ENCODE data around the gene PIM3. TPM values are rescaled to one million over a fixed set of nuclear protein-coding genes. Genes with fewer than 3 reads are reported as not detected.

The PIM3 gene
- total RNA-seq, 1 experiment from 2014 or later, result 42.9 TPM

- H3K4me1 Mint-ChIP-seq, result peaks cover 16% of the 10 kb centered on the region
- ATAC-seq, result no peak
- POLR2A ChIA-PET, result no interaction called here
- no peak for DNase-seq (ENCODE audit: low spot score)
- H3K27me3 Mint-ChIP-seq (ENCODE audit: low read depth), result peaks cover 34% of the 10 kb centered on the region
- no peak overlapping the region for H3K4me3 Mint-ChIP-seq
- H3K27ac Mint-ChIP-seq, result no peak overlapping the region
- H3K9me3 Mint-ChIP-seq, result no peaks in the 10 kb centered on the region
- CTCF ChIA-PET, result interaction anchor here (0.7 to 1.0 kb wide), 2 partner anchors 20 to 21 kb away, joined by 3 to 4 read pairs; no protein-coding TSS in a partner anchor
- TF ChIP-seq FOXP1 (CRISPR knock-in tag; IDR thresholded peaks at IDR 0.05; ENCODE audit: borderline replicate concordance) (no peak), CREB1 (CRISPR knock-in tag; IDR thresholded peaks at IDR 0.05) (no peak), SMAD4 (CRISPR knock-in tag; IDR thresholded peaks at IDR 0.05) (no peak), PRDM15 (CRISPR knock-in tag; IDR thresholded peaks at IDR 0.05) (no peak), MYBL2 (CRISPR knock-in tag; IDR thresholded peaks at IDR 0.05) (no peak), STAT6 (CRISPR knock-in tag; conservative IDR thresholded peaks at IDR 0.05; ENCODE audit: low read depth) (no peak), NR2C2 (CRISPR knock-in tag; IDR thresholded peaks at IDR 0.05) (no peak), CBFB (CRISPR knock-in tag; IDR thresholded peaks at IDR 0.05; ENCODE audit: low read depth) (no peak), NR3C1 (CRISPR knock-in tag; conservative IDR thresholded peaks at IDR 0.05; ENCODE audit: low read depth) (no peak), ZNF317 (CRISPR knock-in tag; IDR thresholded peaks at IDR 0.05; ENCODE audit: borderline replicate concordance, low read depth) (no peak), ZNF396 (CRISPR knock-in tag; IDR thresholded peaks at IDR 0.05; ENCODE audit: borderline replicate concordance) (no peak), E2F1 (CRISPR knock-in tag; IDR thresholded peaks at IDR 0.05) (no peak), PRRX2 (CRISPR knock-in tag; IDR thresholded peaks at IDR 0.05) (no peak), ZNF671 (CRISPR knock-in tag; IDR thresholded peaks at IDR 0.05) (no peak), ZNF138 (CRISPR knock-in tag; conservative IDR thresholded peaks at IDR 0.05) (no peak), SMAD3 (CRISPR knock-in tag; IDR thresholded peaks at IDR 0.05; ENCODE audit: borderline replicate concordance) (no peak), NFATC4 (CRISPR knock-in tag; IDR thresholded peaks at IDR 0.05) (no peak)
- TF ChIP-seq, protein P1, sequence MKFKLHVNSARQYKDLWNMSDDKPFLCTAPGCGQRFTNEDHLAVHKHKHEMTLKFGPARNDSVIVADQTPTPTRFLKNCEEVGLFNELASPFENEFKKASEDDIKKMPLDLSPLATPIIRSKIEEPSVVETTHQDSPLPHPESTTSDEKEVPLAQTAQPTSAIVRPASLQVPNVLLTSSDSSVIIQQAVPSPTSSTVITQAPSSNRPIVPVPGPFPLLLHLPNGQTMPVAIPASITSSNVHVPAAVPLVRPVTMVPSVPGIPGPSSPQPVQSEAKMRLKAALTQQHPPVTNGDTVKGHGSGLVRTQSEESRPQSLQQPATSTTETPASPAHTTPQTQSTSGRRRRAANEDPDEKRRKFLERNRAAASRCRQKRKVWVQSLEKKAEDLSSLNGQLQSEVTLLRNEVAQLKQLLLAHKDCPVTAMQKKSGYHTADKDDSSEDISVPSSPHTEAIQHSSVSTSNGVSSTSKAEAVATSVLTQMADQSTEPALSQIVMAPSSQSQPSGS (CRISPR knock-in tag; IDR thresholded peaks at IDR 0.05; ENCODE audit: borderline replicate concordance, low read depth), result no peak
- no peaks in the 10 kb centered on the region for H3K36me3 Mint-ChIP-seq
These were observed 48.7 kb downstream of the PIM3 start for GRCh38 chr22:50009251-50009650.
